PC-3 (cell line): Measurements from ENCODE around the gene NARS2.
"Not testable (repeated sequence)": the region's sequence is repeated elsewhere in the genome, so short reads cannot be mapped to it uniquely, and the experiment has no call there.

Experiments used
- EZH2 ChIP-seq: fragments of 300-600 bp; sonication (generic); IDR thresholded peaks from one replicate; pipeline ENCODE4 v1.6.1; 2017; ENCODE audit warnings: antibody characterized with exemption, mild to moderate bottlenecking, low read length; ENCODE audit not compliant: unreplicated experiment
- EZH2phosphoT487 ChIP-seq: fragments of 300-600 bp; sonication (generic); IDR thresholded peaks from 2 replicates; pipeline ENCODE4 v1.6.1; 2018; ENCODE audit warnings: mild to moderate bottlenecking, antibody characterized with exemption, low read length, borderline replicate concordance
- TF ChIP-seq, protein P1 (sequence below): fragments of 300-600 bp; sonication (generic); conservative IDR thresholded peaks from 2 replicates; pipeline ENCODE4 v1.5.1; 2017; ENCODE audit warnings: antibody characterized with exemption, low read depth, mild to moderate bottlenecking, low read length

DNA sequence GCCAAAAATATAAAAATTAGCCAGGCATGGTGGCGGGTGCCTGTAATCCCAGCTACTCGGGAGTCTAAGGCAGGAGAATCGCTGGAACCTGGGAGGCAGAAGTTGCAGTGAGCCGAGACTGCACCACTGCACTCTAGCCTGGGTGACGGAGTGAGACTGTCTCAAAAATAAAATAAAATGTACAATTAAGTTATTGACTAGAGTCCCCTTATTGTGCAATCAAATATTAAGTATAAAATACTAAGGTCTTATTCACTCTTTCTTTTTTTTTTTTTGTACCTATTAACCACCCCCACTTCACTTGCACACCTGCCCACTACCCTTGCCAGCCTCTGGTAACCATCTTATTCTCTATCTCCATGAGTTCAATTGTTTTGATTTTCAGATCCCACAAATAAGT lies 61.6 kb downstream of the NARS2 start:
- not testable (repeated sequence) for TF ChIP-seq EZH2phosphoT487, EZH2
- TF ChIP-seq, protein P1, sequence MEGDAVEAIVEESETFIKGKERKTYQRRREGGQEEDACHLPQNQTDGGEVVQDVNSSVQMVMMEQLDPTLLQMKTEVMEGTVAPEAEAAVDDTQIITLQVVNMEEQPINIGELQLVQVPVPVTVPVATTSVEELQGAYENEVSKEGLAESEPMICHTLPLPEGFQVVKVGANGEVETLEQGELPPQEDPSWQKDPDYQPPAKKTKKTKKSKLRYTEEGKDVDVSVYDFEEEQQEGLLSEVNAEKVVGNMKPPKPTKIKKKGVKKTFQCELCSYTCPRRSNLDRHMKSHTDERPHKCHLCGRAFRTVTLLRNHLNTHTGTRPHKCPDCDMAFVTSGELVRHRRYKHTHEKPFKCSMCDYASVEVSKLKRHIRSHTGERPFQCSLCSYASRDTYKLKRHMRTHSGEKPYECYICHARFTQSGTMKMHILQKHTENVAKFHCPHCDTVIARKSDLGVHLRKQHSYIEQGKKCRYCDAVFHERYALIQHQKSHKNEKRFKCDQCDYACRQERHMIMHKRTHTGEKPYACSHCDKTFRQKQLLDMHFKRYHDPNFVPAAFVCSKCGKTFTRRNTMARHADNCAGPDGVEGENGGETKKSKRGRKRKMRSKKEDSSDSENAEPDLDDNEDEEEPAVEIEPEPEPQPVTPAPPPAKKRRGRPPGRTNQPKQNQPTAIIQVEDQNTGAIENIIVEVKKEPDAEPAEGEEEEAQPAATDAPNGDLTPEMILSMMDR = not testable (repeated sequence)
